Left forelimb (tissue), 1 donor: ENCODE data around the gene SIGLEC7.

Experiments used
- DNase-seq: peaks from one replicate; pipeline ENCODE4 v3.0.0-alpha.2; 2018; ENCODE audit warnings: low spot score

Gene SIGLEC7

GRCh38 chr19:51169283-51169918 is 27.3 kb downstream of the SIGLEC7 start:
- DNase-seq, result peak; percentile 71

- peak; percentile 30 for DNase-seq
Measured at GRCh38 chr19:51172223-51172622, 30.1 kb downstream of the SIGLEC7 start.

- DNase-seq, result no peak
Measured at GRCh38 chr19:51173681-51174080, 31.6 kb downstream of the SIGLEC7 start.

GRCh38 chr19:51179256-51179655 is 37.2 kb downstream of the SIGLEC7 start:
- peak; percentile 17 for DNase-seq

- peak; percentile 36 for DNase-seq
Measured at GRCh38 chr19:51181377-51181912, 39.3 kb downstream of the SIGLEC7 start.

GRCh38 chr19:51181913-51182419 is 39.9 kb downstream of the SIGLEC7 start:
- peak; percentile 38 for DNase-seq

- no peak for DNase-seq
Measured at GRCh38 chr19:51183629-51184028, 41.5 kb downstream of the SIGLEC7 start.

- no peak for DNase-seq
Measured at GRCh38 chr19:51185069-51185867, 43.2 kb downstream of the SIGLEC7 start.

GRCh38 chr19:51185868-51186215 is 43.7 kb downstream of the SIGLEC7 start:
- no peak for DNase-seq

GRCh38 chr19:51186323-51186722 is 44.2 kb downstream of the SIGLEC7 start:
- DNase-seq, result no peak

GRCh38 chr19:51187395-51188226 is 45.5 kb downstream of the SIGLEC7 start:
- DNase-seq, result peak; percentile 23

- no peak for DNase-seq
Measured at GRCh38 chr19:51188227-51188559, 46.1 kb downstream of the SIGLEC7 start.

- no peak for DNase-seq
Measured at GRCh38 chr19:51192689-51193088, 50.6 kb downstream of the SIGLEC7 start.

GRCh38 chr19:51194527-51195315 is 52.6 kb downstream of the SIGLEC7 start:
- DNase-seq, result no peak

GRCh38 chr19:51195316-51195586 is 53.1 kb downstream of the SIGLEC7 start:
- DNase-seq, result no peak

GRCh38 chr19:51195616-51196015 is 53.5 kb downstream of the SIGLEC7 start:
- DNase-seq, result no peak

GRCh38 chr19:51196181-51196580 is 54.1 kb downstream of the SIGLEC7 start:
- no peak for DNase-seq

GRCh38 chr19:51198641-51199040 is 56.5 kb downstream of the SIGLEC7 start:
- no peak for DNase-seq

- no peak for DNase-seq
Measured at GRCh38 chr19:51200071-51200666, 58.1 kb downstream of the SIGLEC7 start.

GRCh38 chr19:51201712-51202111 is 59.6 kb downstream of the SIGLEC7 start:
- no peak for DNase-seq
